GM21526 (cell line): ENCODE measurements around the gene OGFOD3.
A peak's percentile ranks its signal among the peaks of the same experiment; 100 is the strongest.
"Not testable (repeated sequence)": the region's sequence is repeated elsewhere in the genome, so short reads cannot be mapped to it uniquely, and the experiment has no call there.

ENCODE experiments used
- ATAC-seq: cut with Tn5 transposase; IDR thresholded peaks from one replicate; pipeline ENCODE4 v1.9.1; 2021; ENCODE audit warnings: moderate library complexity; ENCODE audit not compliant: unreplicated experiment, low FRiP score

The OGFOD3 gene

GRCh38 chr17:82418001-82418986 lies at the start of gene OGFOD3, which contains the start of gene HEXD:
Gene OGFOD3, minus strand, starts transcription at chr17:82418586. Its CDS starts 101 bp downstream, at chr17:82418485.
Gene HEXD, plus strand, starts transcription at chr17:82418347. Its CDS starts 1,453 bp downstream, at chr17:82419800.
- ATAC-seq = peak; percentile 73

- no peak for ATAC-seq
These were observed 46.7 kb upstream of the OGFOD3 start for GRCh38 chr17:82465023-82465603.

- ATAC-seq = no peak
These were observed 46.2 kb upstream of the OGFOD3 start for GRCh38 chr17:82464567-82464929.

GRCh38 chr17:82463925-82464566 lies 45.7 kb upstream of the OGFOD3 start:
- ATAC-seq = no peak

GRCh38 chr17:82463391-82463790 lies 45.0 kb upstream of the OGFOD3 start:
- ATAC-seq = no peak

GRCh38 chr17:82461827-82462524 lies 43.6 kb upstream of the OGFOD3 start:
- no peak for ATAC-seq

GRCh38 chr17:82459936-82460335 lies 41.5 kb upstream of the OGFOD3 start:
- not testable (repeated sequence) for ATAC-seq

- ATAC-seq = peak; percentile 4
These were observed 40.6 kb upstream of the OGFOD3 start for GRCh38 chr17:82458885-82459424.

GRCh38 chr17:82458179-82458884 lies 39.9 kb upstream of the OGFOD3 start, which contains the start of gene NARF:
Gene NARF, plus strand, starts transcription at chr17:82458741. Its CDS starts 63 bp downstream, at chr17:82458804.
- ATAC-seq = peak; percentile 88

GRCh38 chr17:82457929-82458178 lies 39.5 kb upstream of the OGFOD3 start:
- ATAC-seq = no peak

GRCh38 chr17:82457073-82457928 lies 38.9 kb upstream of the OGFOD3 start:
- ATAC-seq = no peak

GRCh38 chr17:82453706-82454105 lies 35.3 kb upstream of the OGFOD3 start:
- not testable (repeated sequence) for ATAC-seq

GRCh38 chr17:82453151-82453550 lies 34.8 kb upstream of the OGFOD3 start:
- not testable (repeated sequence) for ATAC-seq

GRCh38 chr17:82452162-82452561 lies 33.8 kb upstream of the OGFOD3 start:
- ATAC-seq = no peak

- peak; percentile 51 for ATAC-seq
These were observed 32.1 kb upstream of the OGFOD3 start, which contains the start of gene CYBC1 for GRCh38 chr17:82450357-82451106. Gene CYBC1, minus strand, starts transcription at chr17:82450752. Its CDS starts 1,498 bp downstream, at chr17:82449254.

- ATAC-seq = no peak
These were observed 31.5 kb upstream of the OGFOD3 start for GRCh38 chr17:82449883-82450356.

GRCh38 chr17:82449131-82449882 lies 30.9 kb upstream of the OGFOD3 start:
- peak; percentile 54 for ATAC-seq
